Astrocyte (in vitro differentiated cells and primary cell): ENCODE data around the gene ZNF556. TPM values are rescaled to one million over a fixed set of nuclear protein-coding genes. Genes with fewer than 3 reads are reported as not detected.
A peak's percentile ranks its signal among the peaks of the same experiment; 100 is the strongest.

Experiments
- DNase-seq: peaks from one replicate; pipeline ENCODE4 v3.0.0-alpha.2; 2010; ENCODE audit warnings: low read depth
- FAIRE-seq: peaks from 2 replicates; lab custom pipeline; 2011; peaks lifted over from hg19 to GRCh38; lab: Jason Lieb, UNC
- H2AFZ ChIP-seq: 2 replicates; pipeline ENCODE4 v1.6.0; 2012; ENCODE audit warnings: low read depth, low read length, inconsistent platforms
- H3K27ac ChIP-seq: 2 replicates; pipeline ENCODE4 v1.5.1; 2011; ENCODE audit warnings: low read depth, low read length, inconsistent platforms
- H3K27me3 ChIP-seq: 2 replicates; pipeline ENCODE4 v1.6.0; 2011; ENCODE audit warnings: low read length, inconsistent platforms; ENCODE audit not compliant: insufficient read depth
- H3K36me3 ChIP-seq: 2 replicates; pipeline ENCODE4 v1.5.1; 2011; ENCODE audit warnings: low read length, inconsistent platforms; ENCODE audit not compliant: insufficient read depth
- H3K4me1 ChIP-seq: 2 replicates; pipeline ENCODE4 v1.5.1; 2011; ENCODE audit warnings: low read length, inconsistent platforms; ENCODE audit not compliant: insufficient read depth
- H3K4me2 ChIP-seq: 2 replicates; pipeline ENCODE4 v1.6.0; 2012; ENCODE audit warnings: low read length, inconsistent platforms
- H3K4me3 ChIP-seq: 2 replicates; pipeline ENCODE4 v1.5.1; 2011; ENCODE audit warnings: low read depth, mild to moderate bottlenecking, low read length, inconsistent platforms; ENCODE audit not compliant: insufficient read depth
- H3K79me2 ChIP-seq: 2 replicates; pipeline ENCODE4 v1.6.0; 2012; ENCODE audit warnings: mild to moderate bottlenecking, low read length, inconsistent platforms; ENCODE audit not compliant: insufficient read depth
- H3K9ac ChIP-seq: 2 replicates; pipeline ENCODE4 v1.6.0; 2012; ENCODE audit warnings: mild to moderate bottlenecking, low read length, inconsistent platforms
- H3K9me3 ChIP-seq: 2 replicates; pipeline ENCODE4 v1.5.1; 2012; ENCODE audit warnings: low read depth, mild to moderate bottlenecking, low read length, inconsistent platforms; ENCODE audit not compliant: insufficient read depth
- H4K20me1 ChIP-seq: 2 replicates; pipeline ENCODE4 v1.6.0; 2012; ENCODE audit warnings: low read length, inconsistent platforms; ENCODE audit not compliant: insufficient read depth
- H3K27ac Mint-ChIP-seq: one replicate; pipeline ENCODE4 v1.8.0; 2021; ENCODE audit warnings: mild to moderate bottlenecking, mixed read lengths; ENCODE audit not compliant: unreplicated experiment
- H3K27me3 Mint-ChIP-seq: one replicate; pipeline ENCODE4 v1.8.0; 2021; ENCODE audit warnings: low read depth, mixed read lengths; ENCODE audit not compliant: unreplicated experiment
- H3K36me3 Mint-ChIP-seq: one replicate; pipeline ENCODE4 v1.8.0; 2021; ENCODE audit warnings: low read depth, mixed read lengths; ENCODE audit not compliant: unreplicated experiment
- H3K4me1 Mint-ChIP-seq: one replicate; pipeline ENCODE4 v1.8.0; 2021; ENCODE audit warnings: low read depth, mixed read lengths; ENCODE audit not compliant: unreplicated experiment
- H3K4me3 Mint-ChIP-seq: one replicate; pipeline ENCODE4 v1.8.0; 2021; ENCODE audit warnings: mild to moderate bottlenecking, moderate library complexity, mixed read lengths; ENCODE audit not compliant: unreplicated experiment
- H3K9me3 Mint-ChIP-seq: one replicate; pipeline ENCODE4 v1.8.0; 2021; ENCODE audit warnings: mild to moderate bottlenecking, mixed read lengths; ENCODE audit not compliant: unreplicated experiment
- EZH2 ChIP-seq: IDR thresholded peaks from 2 replicates; pipeline ENCODE4 v1.6.1; 2012; ENCODE audit warnings: mild to moderate bottlenecking, low read length, inconsistent platforms; ENCODE audit not compliant: insufficient read depth
- total RNA-seq: library from RNA; stranded (reverse); gene quantifications from 2 replicates; pipeline ENCODE4 v1.2.1, GENCODE V29; 2021
- TF ChIP-seq, protein P1 (sequence below): IDR thresholded peaks from 2 replicates; pipeline ENCODE4 v1.5.1; 2011; ENCODE audit warnings: low read depth, mild to moderate bottlenecking, inconsistent platforms, low read length, moderate library complexity; ENCODE audit not compliant: insufficient read depth

ZNF556 gene
- total RNA-seq, 1 donor from 2014 or later: not detected

DNA sequence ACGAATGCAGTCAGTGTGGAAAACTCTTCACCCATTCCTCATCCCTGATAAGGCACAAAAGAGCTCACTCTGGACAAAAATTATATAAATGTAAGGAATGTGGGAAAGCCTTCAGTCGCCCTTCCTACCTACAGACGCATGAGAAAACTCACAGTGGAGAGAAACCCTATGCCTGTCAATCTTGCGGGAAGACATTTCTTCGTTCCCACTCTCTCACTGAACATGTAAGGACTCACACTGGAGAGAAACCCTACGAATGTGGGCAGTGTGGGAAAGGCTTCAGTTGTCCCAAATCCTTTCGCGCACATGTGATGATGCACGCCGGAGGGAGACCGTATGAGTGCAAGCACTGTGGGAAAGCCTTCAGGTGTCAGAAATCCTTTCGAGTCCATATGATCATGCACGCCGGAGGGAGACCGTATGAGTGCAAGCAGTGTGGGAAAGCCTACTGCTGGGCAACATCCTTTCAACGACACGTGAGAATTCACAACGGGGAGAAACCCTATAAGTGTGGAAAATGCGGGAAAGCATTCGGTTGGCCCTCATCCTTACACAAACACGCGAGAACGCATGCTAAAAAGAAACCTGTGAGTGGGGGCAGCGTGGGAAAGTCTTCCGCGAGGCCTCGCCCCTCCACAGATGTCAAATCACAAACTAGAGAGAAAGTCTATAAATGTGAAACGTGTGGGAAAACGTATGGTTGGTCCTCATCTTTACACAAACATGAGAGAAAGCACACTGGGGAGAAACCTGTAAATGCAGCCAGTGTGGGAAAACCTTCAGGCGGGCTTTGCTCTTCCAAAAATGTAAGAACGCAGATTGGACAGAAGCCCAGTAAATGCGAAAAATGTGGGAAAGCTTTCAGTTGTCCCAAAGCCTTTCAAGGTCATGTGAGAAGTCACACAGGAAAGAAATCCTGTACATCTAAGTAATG, 10.5 kb downstream of the ZNF556 start:
- Mint-ChIP-seq H3K9me3 (peaks cover 27% of the 10 kb centered on the region), H3K4me3 (no peak overlapping the region), H3K27me3 (no peaks in the 10 kb centered on the region), H3K36me3 (peaks cover 1% of the 10 kb centered on the region), H3K27ac (peak overlapping the region; percentile 12), H3K4me1 (no peaks in the 10 kb centered on the region)
- Histone ChIP-seq H3K4me1 (no peaks in the 10 kb centered on the region), H4K20me1 (no peaks in the 10 kb centered on the region), H3K36me3 (no peaks in the 10 kb centered on the region), H3K27me3 (no peaks in the 10 kb centered on the region), H2AFZ (no peak overlapping the region), H3K4me2 (no peak overlapping the region), H3K9me3 (peaks cover 13% of the 10 kb centered on the region), H3K9ac (no peak overlapping the region), H3K79me2 (no peaks in the 10 kb centered on the region), H3K27ac (no peak overlapping the region), H3K4me3 (no peak overlapping the region)
- no peak for FAIRE-seq
- no peak for DNase-seq
- TF ChIP-seq, protein P1, sequence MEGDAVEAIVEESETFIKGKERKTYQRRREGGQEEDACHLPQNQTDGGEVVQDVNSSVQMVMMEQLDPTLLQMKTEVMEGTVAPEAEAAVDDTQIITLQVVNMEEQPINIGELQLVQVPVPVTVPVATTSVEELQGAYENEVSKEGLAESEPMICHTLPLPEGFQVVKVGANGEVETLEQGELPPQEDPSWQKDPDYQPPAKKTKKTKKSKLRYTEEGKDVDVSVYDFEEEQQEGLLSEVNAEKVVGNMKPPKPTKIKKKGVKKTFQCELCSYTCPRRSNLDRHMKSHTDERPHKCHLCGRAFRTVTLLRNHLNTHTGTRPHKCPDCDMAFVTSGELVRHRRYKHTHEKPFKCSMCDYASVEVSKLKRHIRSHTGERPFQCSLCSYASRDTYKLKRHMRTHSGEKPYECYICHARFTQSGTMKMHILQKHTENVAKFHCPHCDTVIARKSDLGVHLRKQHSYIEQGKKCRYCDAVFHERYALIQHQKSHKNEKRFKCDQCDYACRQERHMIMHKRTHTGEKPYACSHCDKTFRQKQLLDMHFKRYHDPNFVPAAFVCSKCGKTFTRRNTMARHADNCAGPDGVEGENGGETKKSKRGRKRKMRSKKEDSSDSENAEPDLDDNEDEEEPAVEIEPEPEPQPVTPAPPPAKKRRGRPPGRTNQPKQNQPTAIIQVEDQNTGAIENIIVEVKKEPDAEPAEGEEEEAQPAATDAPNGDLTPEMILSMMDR: no peak
- TF ChIP-seq EZH2: no peak

DNA sequence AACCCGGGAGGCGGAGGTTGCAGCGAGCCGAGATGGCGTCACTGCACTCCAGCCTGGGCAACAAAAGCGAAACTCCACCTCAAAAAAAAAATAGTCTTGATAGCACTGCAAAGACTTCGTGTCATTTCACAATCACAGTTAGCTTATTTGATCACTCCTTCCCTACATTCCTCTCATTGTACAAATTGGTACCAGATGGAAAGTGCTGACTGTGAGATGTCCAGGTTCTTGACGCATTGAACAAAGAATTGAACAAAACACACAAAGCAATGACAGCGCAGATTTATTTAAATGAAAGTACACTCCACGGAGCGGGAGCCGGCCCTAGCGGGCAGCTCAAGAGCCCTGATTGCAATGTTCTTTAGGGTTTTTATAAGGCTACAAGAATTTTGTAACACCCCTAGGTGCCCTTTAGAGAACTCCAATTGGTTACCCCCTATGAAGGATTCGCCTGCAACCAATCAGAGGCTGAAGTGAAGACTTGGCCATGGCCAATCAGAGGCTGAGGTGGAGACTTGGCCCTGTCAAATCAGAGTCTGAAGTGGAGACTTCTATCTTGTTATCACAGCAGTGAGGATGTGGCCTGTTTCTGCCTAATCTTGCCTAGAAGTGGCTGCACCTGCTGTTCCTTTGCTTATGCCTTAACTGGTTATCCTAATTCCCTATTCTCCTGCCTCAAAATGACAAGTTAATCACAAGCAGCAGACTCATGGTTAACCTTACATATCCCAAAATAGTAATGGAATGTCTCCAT, 16.7 kb downstream of the ZNF556 start:
- H3K4me3 Mint-ChIP-seq: no peak overlapping the region
- H2AFZ ChIP-seq: no peak overlapping the region
- H3K27ac ChIP-seq: no peak overlapping the region
- H3K9ac ChIP-seq: no peak overlapping the region
- no peaks in the 10 kb centered on the region for H3K27me3 ChIP-seq
- H3K9me3 Mint-ChIP-seq: peaks cover 4% of the 10 kb centered on the region
- H3K79me2 ChIP-seq: no peaks in the 10 kb centered on the region
- H4K20me1 ChIP-seq: no peaks in the 10 kb centered on the region
- H3K4me1 Mint-ChIP-seq: no peaks in the 10 kb centered on the region
- H3K27ac Mint-ChIP-seq: no peak overlapping the region
- no peaks in the 10 kb centered on the region for H3K4me1 ChIP-seq
- no peaks in the 10 kb centered on the region for H3K9me3 ChIP-seq
- no peak for DNase-seq
- H3K4me2 ChIP-seq: no peak overlapping the region
- H3K27me3 Mint-ChIP-seq: no peaks in the 10 kb centered on the region
- no peak for FAIRE-seq
- no peak overlapping the region for H3K4me3 ChIP-seq
- TF ChIP-seq, protein P1: no peak
- TF ChIP-seq EZH2: no peak
- H3K36me3 ChIP-seq: no peaks in the 10 kb centered on the region
- peaks cover 2% of the 10 kb centered on the region for H3K36me3 Mint-ChIP-seq
